Bronchial epithelial cell (primary cell): ENCODE results near the gene RBM18. TPM values are rescaled to one million over a fixed set of nuclear protein-coding genes. Genes with fewer than 3 reads are reported as not detected.

Experiments used
- DNase-seq: peaks from one replicate; pipeline ENCODE4 v3.0.0-alpha.2; 2010; ENCODE audit warnings: low read depth
- FAIRE-seq: peaks from 2 replicates; lab custom pipeline; 2011; peaks lifted over from hg19 to GRCh38; lab: Jason Lieb, UNC
- H3K27me3 ChIP-seq: 2 replicates; pipeline ENCODE4 v1.5.1; 2011; ENCODE audit warnings: low read length; ENCODE audit not compliant: control insufficient read depth, insufficient read depth
- H3K36me3 ChIP-seq: 2 replicates; pipeline ENCODE4 v1.5.1; 2011; ENCODE audit warnings: low read length; ENCODE audit not compliant: control insufficient read depth, insufficient read depth
- H3K4me3 ChIP-seq: 2 replicates; pipeline ENCODE4 v1.5.1; 2011; ENCODE audit warnings: mild to moderate bottlenecking, low read depth, low read length, control low read depth
- total RNA-seq: library from RNA; depleted of rRNA; stranded (reverse); fragments of >200 nt; gene quantifications from 2 replicates; pipeline ENCODE4 v1.2.1, GENCODE V29; 2014
- TF ChIP-seq, protein P1 (sequence below): IDR thresholded peaks from 2 replicates; pipeline ENCODE4 v1.5.1; 2011; ENCODE audit warnings: mild to moderate bottlenecking, moderate library complexity, low read length, control low read depth, inconsistent platforms; ENCODE audit not compliant: insufficient read depth, severe bottlenecking

The RBM18 gene
- total RNA-seq, 1 donor from 2014 or later = 8.4 TPM

DNA sequence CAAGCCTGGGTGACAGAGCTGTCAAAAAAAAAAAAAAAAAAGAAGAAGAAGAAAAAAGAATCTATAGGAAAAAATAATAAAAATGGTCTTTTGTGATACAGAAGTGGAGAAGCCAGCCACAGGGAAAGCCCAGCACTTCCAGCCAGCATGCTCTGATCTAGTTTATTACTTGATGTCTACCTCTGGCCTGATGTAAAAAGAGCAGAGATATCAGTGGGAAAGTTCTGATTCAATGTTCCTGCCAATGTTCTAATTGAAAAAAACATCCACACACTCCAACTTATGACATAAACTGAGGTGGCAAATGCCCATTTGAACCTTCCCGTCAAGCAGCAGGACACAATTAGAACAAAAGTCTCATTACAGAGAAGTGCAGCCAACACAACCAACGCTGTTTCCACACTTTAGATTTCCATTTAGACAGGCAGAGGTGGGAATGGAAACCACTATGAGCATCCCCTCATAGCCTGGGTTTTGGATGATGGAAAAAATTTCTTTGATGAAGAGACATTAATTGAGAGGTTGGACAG, 5.7 kb downstream of the RBM18 start:
- TF ChIP-seq, protein P1, sequence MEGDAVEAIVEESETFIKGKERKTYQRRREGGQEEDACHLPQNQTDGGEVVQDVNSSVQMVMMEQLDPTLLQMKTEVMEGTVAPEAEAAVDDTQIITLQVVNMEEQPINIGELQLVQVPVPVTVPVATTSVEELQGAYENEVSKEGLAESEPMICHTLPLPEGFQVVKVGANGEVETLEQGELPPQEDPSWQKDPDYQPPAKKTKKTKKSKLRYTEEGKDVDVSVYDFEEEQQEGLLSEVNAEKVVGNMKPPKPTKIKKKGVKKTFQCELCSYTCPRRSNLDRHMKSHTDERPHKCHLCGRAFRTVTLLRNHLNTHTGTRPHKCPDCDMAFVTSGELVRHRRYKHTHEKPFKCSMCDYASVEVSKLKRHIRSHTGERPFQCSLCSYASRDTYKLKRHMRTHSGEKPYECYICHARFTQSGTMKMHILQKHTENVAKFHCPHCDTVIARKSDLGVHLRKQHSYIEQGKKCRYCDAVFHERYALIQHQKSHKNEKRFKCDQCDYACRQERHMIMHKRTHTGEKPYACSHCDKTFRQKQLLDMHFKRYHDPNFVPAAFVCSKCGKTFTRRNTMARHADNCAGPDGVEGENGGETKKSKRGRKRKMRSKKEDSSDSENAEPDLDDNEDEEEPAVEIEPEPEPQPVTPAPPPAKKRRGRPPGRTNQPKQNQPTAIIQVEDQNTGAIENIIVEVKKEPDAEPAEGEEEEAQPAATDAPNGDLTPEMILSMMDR = no peak
- H3K27me3 ChIP-seq = no peaks in the 10 kb centered on the region
- H3K36me3 ChIP-seq = peaks cover 4% of the 10 kb centered on the region
- FAIRE-seq (no peak), DNase-seq (no peak)
- H3K4me3 ChIP-seq = no peak overlapping the region

DNA sequence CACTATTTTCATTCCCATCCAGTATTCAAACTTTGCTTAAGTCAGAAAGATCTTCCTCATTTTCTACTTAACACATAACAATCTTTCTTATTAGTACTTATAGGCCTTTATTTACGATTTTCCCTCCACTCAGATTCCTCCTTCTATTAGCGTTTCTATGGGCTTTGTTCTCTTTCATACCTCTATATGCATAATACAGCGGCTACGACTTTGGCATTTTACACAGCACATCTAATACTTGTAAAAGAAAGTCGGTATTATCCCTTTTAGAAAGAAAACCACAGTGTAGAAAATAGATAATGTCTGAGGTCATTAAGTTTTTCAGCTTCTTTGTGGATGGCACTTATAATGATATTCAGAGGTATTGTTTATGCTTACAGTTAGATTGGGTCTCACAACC, 8.4 kb downstream of the RBM18 start:
- TF ChIP-seq, protein P1 = no peak
- DNase-seq (no peak), FAIRE-seq (no peak)
- Histone ChIP-seq H3K27me3 (no peaks in the 10 kb centered on the region), H3K4me3 (no peak overlapping the region), H3K36me3 (peaks cover 8% of the 10 kb centered on the region)

DNA sequence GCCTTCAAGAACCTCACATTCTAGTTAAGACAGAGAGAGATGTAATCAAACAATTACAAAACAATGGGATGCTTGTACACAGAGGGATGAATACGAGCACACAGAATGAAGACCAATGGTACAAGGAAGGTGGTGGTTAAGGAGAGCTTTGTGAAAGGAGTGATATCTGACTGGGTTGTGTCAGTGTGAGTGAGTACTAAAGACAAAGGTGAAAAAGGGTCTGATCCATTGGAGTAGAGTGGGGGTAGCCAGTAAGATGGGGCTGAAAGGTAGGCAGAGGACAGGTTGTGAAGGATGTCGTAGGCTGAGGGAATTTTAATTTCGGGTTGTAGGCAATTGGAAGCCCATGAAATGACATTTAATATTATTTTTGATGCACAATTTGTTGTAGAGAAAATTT, 9.9 kb downstream of the RBM18 start:
- Histone ChIP-seq H3K4me3 (no peak overlapping the region), H3K27me3 (no peaks in the 10 kb centered on the region), H3K36me3 (peaks cover 8% of the 10 kb centered on the region)
- TF ChIP-seq, protein P1 = no peak
- FAIRE-seq = no peak
- no peak for DNase-seq

DNA sequence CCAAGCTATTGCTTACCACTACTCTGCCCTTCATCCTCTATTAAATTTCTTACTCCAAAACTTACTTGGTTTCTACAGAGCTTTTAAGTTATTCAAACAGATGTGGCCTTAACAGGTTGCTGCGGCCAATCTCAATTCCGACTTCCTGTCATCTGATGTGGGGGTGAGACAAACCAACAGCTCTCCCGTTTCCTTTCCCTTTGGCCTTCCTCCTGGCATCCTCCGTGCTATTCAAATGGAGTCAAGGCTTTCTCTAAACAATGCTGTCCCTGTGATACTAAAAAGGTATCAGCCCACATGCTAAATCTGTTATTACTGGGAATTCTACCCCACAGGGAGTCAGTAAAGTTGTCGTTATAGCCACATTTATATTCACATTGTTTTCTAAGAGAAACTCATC, 11.8 kb downstream of the RBM18 start:
- Histone ChIP-seq H3K4me3 (no peak overlapping the region), H3K36me3 (peaks cover 8% of the 10 kb centered on the region), H3K27me3 (no peaks in the 10 kb centered on the region)
- DNase-seq (no peak), FAIRE-seq (no peak)
- TF ChIP-seq, protein P1 = no peak

DNA sequence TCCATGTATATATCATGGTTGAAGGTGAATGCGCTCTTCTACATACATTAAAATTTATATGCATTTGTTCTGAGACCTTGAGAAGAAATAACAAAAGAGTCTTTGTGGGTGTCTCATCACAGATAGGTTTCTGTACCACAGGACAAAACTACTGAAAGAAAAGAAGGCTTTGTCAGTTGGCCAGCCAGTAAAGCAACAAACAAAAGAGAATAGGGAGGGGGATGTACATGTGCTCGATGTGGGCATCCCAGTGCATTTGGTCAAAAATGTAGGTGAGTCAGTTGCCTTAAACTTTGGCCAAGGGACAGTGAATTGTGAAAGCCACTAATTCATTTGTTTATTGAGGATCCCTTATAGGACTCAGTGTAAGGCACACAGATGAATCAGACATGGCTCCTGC, 13.3 kb downstream of the RBM18 start:
- no peak for FAIRE-seq
- TF ChIP-seq, protein P1 = no peak
- peaks cover 15% of the 10 kb centered on the region for H3K36me3 ChIP-seq

DNA sequence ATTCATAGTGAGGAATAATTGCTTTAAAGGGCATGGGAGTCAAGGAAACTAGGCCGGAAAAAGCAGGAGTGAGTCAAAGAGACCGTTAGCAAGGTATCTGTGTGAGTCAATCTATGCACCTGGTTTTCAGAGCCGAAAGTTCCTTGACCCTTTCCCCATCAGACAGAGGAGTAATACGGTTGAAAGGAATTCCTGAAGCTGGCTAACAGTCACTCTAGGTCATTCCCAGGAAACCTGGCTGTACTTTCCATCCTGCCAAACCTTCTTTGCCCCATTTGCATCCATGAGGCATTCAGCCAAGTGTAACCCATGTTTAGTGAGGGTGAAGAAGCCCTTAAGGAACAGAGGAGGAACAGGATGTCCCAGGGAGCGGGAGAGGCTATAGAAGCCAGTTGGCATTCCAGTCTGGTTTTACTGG, 16.2 kb downstream of the RBM18 start:
- no peak for FAIRE-seq
- Histone ChIP-seq H3K36me3 (peaks cover 16% of the 10 kb centered on the region), H3K4me3 (no peak overlapping the region), H3K27me3 (no peaks in the 10 kb centered on the region)
- TF ChIP-seq, protein P1 = no peak
- DNase-seq = peak; percentile 88

More for the DNA sequence above, 13.3 kb downstream of the RBM18 start:
- Histone ChIP-seq H3K4me3 (no peak overlapping the region), H3K27me3 (no peaks in the 10 kb centered on the region)
- DNase-seq = no peak
